NT2/D1 (cell line): Measurements from ENCODE around the gene PYGO2.

Experiments used
- YY1 ChIP-seq: IDR thresholded peaks from 2 replicates; pipeline ENCODE4 v1.6.1; 2011; ENCODE audit not compliant: insufficient read length, insufficient read depth
- ZNF274 ChIP-seq: IDR thresholded peaks from 2 replicates; pipeline ENCODE4 v1.6.1; 2011; ENCODE audit warnings: mild to moderate bottlenecking, low read depth, low read length

GRCh38 chr1:154931940-154932487 is 29.6 kb downstream of the PYGO2 start:
- TF ChIP-seq ZNF274 = no peak
- no peak for TF ChIP-seq YY1
